ENCODE data around the gene FAM20C.
"Not testable (repeated sequence)": the region's sequence is repeated elsewhere in the genome, so short reads cannot be mapped to it uniquely, and the experiment has no call there.

Gene FAM20C

DNA sequence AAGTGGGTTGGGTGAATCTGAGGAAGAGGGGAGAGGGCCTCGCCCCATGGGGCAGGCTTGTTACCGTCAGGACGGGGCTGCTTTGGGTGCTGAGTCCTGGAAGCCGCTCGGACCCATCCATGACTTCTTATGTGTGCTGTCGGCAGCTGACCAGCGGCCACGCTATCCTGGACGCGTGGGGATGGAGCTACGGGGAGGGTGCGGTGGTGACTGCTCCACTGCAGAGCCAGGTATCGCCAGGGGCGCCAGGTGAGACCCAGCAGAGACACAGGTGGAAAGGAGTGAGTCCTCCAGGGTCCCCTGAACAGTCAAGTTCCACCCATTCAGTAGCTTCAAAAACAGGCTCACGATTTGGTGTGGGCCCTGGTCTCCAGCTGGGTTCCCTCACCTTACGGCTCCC, 10.6 kb upstream of the FAM20C start:
- TF ChIP-seq, protein P1, sequence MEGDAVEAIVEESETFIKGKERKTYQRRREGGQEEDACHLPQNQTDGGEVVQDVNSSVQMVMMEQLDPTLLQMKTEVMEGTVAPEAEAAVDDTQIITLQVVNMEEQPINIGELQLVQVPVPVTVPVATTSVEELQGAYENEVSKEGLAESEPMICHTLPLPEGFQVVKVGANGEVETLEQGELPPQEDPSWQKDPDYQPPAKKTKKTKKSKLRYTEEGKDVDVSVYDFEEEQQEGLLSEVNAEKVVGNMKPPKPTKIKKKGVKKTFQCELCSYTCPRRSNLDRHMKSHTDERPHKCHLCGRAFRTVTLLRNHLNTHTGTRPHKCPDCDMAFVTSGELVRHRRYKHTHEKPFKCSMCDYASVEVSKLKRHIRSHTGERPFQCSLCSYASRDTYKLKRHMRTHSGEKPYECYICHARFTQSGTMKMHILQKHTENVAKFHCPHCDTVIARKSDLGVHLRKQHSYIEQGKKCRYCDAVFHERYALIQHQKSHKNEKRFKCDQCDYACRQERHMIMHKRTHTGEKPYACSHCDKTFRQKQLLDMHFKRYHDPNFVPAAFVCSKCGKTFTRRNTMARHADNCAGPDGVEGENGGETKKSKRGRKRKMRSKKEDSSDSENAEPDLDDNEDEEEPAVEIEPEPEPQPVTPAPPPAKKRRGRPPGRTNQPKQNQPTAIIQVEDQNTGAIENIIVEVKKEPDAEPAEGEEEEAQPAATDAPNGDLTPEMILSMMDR (IDR thresholded peaks at IDR 0.05; ENCODE audit: low read length, missing control alignments): no peak
- no peak overlapping the region for H3K4me3 ChIP-seq (replicated peaks; ENCODE audit: low read depth, low read length)
- no peak for DNase-seq (ENCODE audit: low read depth)

DNA sequence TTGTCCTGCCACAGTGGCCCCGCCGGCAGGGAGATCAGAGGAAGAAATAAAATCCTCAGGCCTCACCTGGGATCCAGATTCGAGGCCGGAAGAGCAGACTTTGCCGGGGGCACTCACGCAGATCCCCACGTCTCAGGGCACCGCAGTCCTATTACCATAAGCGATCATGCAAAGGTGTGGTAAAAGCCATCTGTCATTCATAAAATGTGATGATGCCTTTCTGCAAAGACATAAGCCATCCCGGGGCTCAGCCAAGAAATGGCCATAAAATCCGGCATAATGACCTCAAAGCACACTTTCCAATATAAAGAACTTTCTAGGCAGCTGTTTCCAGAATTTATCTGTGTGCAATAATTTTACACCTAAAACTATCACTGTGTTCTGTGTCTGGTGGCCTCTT, 9.9 kb upstream of the FAM20C start:
- not testable (repeated sequence) for H3K4me3 ChIP-seq (replicated peaks; ENCODE audit: low read depth, low read length); DNase-seq (ENCODE audit: low read depth)

DNA sequence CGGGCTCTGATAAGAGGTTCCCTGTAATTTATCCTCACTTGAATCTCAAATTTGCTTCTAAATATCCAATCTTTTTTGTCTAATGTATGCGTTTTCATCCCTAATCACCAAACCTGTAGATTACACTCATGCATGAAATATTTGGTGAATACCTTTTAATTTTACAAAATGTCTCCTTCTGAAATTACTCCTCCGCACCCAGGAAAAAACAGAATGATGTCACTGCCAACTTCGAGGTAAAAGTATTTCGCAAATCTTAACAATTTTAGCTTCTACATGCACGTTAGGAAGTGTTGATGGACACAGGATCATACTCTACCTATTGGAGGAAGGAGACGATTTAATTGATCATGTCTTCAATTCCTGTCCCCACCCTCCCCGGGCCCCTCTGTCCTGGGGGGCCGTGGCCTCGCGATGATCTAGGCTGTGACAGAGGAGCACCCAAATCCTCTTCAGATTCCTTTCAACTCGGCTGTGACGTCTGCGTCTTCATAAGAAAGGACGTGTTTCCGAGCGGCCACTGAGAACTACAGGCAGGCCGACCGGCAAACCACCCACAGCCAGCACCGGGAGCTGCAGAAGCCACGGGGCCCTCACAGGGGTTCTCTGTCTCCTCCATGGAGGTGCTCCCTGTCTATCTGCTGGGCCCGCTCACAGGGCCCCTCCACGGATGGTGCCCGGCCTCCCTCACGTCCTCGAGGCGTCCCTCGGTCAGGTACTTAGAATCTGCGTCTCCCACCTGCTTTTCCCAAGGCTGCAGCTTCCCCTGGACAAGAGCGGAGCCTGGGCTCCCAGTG, 8.7 kb upstream of the FAM20C start:
- DNase-seq (ENCODE audit: low read depth): no peak
- TF ChIP-seq, protein P1 (IDR thresholded peaks at IDR 0.05; ENCODE audit: low read length, missing control alignments): no peak
- H3K4me3 ChIP-seq (replicated peaks; ENCODE audit: low read depth, low read length): no peak overlapping the region

DNA sequence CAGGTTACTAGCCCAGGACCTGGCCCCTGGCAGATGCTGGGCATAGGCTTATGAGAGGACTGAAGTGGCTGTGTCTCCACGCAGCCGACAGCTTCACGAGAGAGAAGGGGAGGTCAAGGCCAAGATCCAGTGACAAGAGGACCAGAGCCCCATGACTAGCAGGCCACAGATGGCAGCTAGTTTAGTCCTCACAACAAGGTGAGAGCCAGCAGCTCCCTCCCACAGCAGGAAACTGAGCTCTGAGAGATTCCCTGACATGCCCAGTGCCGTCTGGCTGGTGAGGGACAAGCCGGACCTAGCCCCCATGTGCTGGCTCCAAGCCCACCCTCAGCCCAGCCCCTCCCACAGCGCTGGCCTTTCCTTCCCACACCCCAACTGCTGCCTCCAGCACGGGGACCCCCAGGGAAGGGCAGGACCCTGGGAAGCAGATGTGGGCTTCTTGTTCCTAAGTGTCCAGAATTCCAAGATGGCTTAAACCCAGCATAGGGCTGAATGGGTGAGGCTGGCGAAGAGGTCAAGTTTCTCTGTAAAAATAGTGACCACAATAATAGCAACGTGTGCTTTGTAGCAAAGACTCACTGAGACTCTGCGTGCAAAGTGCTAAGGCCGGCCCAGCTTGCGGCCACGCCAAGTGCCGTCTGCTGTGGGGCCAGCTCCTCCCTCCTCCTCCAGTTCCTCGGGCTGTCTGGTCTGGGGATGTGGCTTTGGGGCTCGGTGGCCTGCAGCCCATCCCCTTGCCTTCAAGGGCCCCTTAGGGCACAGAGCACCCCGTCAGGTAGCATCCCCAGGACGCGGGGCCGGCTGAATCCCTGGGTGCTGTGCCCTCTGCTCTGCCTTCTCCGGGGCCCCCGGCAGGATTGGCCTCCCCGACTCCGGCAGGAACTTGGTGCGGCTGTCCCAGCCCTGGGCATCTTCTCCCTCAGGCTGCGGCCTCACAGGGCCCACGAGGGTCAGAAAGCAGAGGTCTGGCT, 7.8 kb upstream of the FAM20C start:
- H3K4me3 ChIP-seq (replicated peaks; ENCODE audit: low read depth, low read length): no peak overlapping the region
- DNase-seq (ENCODE audit: low read depth): no peak
- TF ChIP-seq, protein P1 (IDR thresholded peaks at IDR 0.05; ENCODE audit: low read length, missing control alignments): no peak

DNA sequence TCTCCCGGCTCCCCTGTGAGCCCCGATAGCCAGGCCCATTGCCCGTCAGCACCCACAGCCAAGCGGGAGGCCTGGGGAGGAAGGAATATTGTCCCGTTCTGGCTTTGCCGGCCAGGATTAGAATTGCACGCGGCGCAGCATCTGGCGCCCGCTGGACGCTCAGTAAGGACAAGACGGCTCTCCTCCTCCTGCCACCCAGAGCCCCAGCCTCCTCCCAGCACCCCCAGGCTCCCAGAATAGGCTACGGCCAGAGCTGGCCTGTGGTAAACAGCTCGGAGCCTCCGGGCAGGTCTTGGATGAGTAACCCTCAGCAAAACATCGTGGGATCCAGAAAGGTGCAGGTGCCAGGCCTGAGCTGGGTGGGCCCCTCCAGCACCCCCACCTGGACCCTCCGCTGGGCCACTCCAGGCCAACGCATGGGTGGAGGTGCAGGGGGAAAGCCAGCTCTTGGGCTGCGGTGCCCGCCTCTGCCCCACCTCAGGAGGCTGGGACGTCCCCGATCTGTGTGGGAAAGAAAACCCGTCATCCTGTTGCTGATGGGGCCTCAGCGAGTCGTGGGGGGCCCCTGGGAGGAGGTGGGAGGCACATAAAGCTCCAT, 5.8 kb upstream of the FAM20C start:
- no peak overlapping the region for H3K4me3 ChIP-seq (replicated peaks; ENCODE audit: low read depth, low read length)
- TF ChIP-seq, protein P1 (IDR thresholded peaks at IDR 0.05; ENCODE audit: low read length, missing control alignments): no peak
- DNase-seq (ENCODE audit: low read depth): no peak

DNA sequence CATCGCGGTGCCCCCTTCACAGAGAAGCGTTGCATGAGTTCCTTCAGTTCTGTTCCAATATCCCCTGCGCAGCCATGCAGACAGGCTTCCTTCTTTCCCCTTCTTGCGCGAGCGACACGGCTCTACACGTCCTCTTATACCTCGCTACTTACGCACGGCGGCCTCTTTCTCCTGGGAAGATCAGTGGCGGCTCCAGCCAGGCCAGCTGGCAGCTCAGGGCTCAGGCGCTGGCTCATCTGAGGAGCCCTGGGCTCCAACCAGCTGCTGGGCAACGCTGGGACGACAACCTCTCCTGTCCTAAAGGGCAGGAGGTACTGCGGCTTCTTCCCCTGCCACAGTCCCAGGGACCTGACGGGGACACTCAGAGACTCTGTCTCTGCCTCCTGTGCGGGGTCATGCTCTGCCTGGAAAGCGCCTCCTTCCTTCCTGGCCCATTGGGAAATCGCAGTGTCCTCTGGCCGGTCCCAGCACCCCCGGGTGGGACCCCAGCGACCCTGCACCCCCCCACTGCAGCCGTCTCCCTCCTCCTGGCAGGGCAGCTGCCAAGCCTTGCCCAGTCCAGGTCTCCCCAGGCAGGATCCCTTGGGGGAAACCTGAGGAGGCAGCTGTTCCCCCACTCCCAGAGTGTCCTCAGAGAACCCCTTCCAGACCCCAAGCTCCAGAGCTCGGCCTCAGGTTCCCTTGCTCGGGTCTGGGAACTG, 5.0 kb upstream of the FAM20C start:
- H3K4me3 ChIP-seq (replicated peaks; ENCODE audit: low read depth, low read length): no peak overlapping the region
- TF ChIP-seq, protein P1 (IDR thresholded peaks at IDR 0.05; ENCODE audit: low read length, missing control alignments): no peak
- DNase-seq (ENCODE audit: low read depth): no peak

Data from fibroblast of pulmonary artery (primary cell).